GM21447 (cell line): ENCODE measurements around the gene FAS.

Experiments used
- ATAC-seq: cut with Tn5 transposase; IDR thresholded peaks from one replicate; pipeline ENCODE4 v1.9.1; 2021; ENCODE audit not compliant: unreplicated experiment

The FAS gene

DNA sequence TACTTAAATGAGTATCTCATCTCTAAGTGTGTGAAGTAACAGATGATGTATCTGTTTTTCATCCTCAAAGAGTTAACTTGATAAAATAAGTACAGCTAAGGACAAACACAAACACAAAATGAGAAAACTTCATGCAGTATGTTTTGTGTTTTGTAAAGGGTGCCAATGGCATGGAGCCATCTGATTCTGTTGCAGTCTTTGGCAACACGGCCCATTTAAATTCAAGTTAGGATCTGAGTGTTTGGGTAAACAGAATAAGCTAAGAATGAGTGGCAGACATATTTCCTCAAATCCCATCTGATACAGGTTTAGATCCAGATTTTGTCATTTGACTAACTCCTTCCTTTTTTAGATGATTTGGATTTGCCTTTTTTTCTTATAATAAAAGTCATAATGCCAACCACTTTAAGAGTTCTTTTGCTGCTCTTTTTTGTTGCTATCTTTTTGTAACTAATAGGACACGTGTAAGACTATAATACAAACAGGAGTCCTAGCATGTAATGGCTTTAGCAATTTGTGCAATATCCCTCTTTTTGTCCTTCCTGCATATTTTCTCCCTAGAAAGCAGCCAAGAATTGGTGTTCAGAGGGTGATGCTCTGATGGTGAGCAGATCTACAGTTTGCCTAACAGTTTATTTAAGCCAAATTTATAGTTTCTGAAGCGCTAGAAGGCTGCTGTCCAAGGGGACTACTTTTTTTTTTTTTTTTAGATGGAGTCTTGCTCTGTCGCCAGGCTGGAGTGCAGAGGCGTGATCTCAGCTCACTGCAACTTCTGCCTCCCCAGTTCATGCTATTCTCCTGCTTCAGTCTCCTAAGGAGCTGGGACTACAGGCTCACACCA is 19.2 kb upstream of the FAS start:
- no peak for ATAC-seq

- no peak for ATAC-seq
Measured at GRCh38 chr10:88974012-88974411, 16.6 kb upstream of the FAS start.

DNA sequence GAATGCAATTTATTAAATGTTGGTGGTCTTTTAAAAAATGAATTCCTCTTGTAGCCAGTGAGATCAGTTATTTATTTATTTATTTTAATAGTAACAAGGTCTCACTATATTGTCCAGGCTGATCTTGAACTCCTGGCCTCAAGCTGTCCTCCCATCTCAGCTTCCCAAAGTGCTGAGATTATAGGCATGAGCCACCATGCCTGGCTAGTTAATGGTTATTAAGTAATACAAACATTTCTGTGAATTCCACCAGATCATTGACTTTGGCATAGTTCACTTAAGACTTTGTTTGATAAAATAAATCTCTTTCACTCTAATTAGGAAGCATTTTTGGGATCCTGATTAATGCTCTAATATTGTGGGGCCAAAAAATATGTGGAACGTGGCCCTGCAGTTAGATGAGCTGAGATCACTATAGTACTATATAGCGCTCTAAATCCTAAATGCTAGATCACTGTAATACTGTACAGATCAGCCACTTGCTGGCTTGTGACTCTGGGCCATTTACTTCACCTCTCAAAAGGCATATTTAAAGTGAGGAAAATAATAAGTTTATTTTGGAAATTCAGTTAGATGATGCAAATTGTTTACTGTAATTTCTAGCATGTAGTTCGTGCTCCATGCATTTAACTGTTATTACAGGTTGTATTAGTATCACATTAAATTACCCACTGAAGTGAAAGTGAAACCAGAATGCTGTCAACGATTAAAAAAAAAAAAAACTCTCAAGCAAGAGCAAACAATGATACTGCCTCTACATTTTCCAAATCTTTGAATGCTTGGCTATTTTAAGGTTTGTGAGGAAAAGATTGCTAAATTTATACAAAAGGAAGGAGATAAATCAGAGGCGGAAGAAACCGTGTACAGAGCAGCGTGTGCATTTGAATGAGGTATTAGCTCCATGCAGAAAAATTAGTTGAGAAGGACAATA is 15.9 kb upstream of the FAS start:
- no peak for ATAC-seq

- ATAC-seq: no peak
Measured at GRCh38 chr10:88975377-88975720, 15.2 kb upstream of the FAS start.

GRCh38 chr10:88978463-88978862 is 12.1 kb upstream of the FAS start:
- ATAC-seq: no peak

DNA sequence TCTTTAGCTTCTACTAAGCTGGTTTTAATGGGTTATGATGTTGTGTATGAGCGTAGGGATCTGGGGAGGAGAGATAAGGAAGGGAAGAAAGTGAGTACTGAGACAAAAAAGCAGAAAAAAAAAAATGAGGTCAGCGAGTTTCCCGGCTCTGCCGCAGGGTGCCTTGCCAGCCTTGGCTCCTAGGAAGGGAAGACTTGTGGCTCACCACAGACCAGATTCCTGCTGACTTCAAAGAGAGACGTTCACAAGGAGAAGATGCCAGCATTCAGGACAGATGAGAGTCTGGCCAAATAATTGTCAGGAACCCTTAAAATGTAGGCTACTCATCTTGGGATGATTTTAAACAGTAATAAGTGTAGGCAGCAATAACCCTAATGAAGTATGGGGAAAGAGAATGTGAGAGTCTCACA is 11.4 kb upstream of the FAS start:
- no peak for ATAC-seq

DNA sequence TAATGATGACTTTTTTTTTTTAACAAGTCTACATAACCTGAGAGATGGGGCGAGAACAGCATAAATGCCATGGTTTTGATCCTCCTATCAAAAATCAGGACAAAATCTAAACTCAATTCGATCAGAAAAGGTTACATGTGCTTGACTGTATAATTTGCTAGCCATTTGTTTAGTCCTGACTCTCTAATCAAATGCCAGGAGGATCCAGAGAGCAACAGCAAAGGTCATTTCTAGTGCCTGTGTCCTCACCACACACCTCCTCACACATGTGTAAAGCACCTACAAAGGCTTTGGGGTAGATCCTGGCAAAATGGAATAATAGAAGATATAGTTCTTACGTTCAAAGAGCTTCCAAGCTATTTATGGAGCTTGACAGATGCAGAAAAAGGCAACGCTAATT is 11.0 kb upstream of the FAS start:
- ATAC-seq: no peak

- ATAC-seq: no peak
Measured at GRCh38 chr10:88980247-88980646, 10.4 kb upstream of the FAS start.

DNA sequence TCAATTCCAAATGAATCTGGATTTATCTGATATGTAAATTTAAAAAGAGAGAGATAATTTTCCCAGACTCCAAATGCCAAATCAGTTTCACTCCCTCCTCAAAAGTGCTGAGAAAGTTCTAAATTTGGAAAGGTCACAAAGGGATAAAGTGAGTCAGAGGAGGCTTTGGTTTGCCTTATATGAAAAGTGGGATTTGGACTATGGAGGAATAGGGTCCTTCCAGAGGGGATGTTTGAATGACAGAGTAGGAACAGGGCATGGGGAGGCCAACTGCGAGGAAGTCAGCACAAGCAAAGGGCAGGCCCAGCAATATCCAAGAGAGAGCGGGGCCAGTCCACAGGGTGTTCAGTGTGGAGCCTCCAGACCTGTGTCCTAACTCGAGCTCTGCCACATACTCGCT is 9.8 kb upstream of the FAS start:
- no peak for ATAC-seq

DNA sequence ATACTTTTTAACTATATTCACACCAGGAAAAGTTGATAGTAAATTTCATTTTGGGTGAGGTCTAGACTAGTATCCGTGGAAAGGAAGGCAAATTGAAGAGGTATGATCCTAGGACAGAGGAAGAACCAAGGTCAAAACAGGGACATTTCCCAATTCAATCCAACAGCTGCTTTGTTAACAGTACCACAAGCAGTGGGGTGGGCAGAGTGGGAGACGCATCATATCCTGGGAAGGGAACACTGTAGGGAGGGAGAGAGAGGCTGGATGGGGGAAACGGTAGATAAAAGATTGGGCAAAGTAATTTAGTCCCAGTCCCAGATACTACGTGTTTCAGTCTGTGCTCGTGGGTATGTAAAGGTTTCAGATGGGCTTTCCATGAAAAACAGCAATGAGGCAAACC is 9.2 kb upstream of the FAS start:
- no peak for ATAC-seq

DNA sequence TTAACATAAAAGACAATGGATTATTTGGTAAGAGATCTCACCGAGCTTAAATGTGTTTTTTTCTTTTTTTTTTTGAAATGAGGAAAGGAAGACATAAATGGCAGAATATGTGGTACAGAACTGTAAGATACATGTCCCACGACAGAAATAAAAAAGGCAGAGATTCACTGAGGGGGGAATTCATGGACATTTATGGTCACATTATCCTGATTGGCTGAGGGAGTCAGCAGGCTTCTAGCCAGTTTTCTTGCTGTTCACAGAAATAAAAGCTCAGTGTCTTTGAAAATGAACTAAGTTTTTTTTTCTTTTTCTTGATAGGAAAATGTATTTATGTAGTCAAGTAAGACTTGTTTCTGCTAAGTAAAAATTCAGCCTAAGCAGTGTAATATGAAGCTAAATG is 8.2 kb upstream of the FAS start:
- ATAC-seq: no peak

- ATAC-seq: no peak
Measured at GRCh38 chr10:88983206-88983605, 7.4 kb upstream of the FAS start.

- ATAC-seq: no peak
Measured at GRCh38 chr10:88983939-88984338, 6.7 kb upstream of the FAS start.

DNA sequence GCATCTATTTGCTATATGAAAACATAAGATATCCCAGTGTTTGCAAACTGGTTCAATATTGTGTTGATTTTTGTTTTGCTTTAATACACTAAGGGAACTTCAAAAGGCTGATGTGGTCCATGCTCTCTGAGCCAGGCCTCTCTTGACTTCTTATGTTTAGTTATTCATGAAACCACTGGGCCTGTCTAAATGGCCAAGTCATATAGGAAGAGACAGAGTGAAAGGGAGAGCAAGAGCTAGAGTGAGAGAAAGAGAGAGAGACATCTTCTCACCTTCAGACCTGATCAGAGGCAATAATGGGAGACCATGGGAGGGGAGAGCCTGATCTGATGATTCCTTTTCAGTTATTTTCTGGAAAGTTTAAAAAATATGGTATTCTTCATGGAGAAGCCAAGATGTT is 6.1 kb upstream of the FAS start:
- no peak for ATAC-seq

DNA sequence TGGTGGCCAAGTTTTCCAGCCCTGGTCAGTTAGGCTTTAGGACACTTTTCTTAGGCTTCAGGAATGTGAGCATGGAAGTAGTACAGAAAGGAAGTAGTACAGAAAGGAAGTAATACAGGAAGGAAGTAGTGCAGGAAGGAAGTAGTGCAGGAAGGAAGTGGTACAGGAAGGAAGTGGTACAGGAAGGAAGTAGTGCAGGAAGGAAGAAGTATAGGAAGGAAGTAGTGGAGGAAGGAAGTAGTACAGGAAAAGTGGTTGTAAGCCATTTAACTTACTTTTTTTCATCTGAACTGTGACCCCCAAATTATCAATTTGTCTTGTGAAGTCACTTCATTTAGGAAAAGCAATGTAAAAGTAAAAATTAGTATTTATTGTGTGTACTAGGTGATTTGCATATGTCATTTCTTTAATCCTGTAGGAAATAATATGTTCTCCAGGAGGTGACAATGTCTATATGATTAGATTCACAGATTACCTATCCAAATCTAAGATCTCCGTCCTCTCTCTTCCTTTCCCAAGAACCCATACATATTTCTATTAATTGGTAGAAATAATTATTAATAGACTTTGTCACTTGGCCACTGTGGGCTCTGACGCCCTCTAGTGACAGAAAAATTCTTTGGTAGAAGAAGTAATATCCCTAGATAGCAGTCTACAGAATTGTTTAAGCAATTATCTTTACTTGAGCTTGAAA is 3.9 kb upstream of the FAS start:
- no peak for ATAC-seq

- ATAC-seq: no peak
Measured at GRCh38 chr10:88987243-88987725, 3.3 kb upstream of the FAS start.

GRCh38 chr10:88987840-88988239 is 2.8 kb upstream of the FAS start:
- ATAC-seq: no peak

- ATAC-seq: no peak
Measured at GRCh38 chr10:88989423-88989822, 1.2 kb upstream of the FAS start.

DNA sequence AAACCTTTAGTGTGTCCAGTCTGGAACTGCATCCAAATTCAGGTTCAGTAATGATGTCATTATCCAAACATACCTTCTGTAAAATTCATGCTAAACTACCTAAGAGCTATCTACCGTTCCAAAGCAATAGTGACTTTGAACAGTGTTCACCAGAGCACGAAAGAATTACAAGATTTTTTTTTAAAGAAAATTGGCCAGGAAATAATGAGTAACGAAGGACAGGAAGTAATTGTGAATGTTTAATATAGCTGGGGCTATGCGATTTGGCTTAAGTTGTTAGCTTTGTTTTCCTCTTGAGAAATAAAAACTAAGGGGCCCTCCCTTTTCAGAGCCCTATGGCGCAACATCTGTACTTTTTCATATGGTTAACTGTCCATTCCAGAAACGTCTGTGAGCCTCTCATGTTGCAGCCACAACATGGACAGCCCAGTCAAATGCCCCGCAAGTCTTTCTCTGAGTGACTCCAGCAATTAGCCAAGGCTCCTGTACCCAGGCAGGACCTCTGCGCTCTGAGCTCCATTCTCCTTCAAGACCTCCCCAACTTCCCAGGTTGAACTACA is 694 bp upstream of the FAS start:
- ATAC-seq: peak; percentile 21

DNA sequence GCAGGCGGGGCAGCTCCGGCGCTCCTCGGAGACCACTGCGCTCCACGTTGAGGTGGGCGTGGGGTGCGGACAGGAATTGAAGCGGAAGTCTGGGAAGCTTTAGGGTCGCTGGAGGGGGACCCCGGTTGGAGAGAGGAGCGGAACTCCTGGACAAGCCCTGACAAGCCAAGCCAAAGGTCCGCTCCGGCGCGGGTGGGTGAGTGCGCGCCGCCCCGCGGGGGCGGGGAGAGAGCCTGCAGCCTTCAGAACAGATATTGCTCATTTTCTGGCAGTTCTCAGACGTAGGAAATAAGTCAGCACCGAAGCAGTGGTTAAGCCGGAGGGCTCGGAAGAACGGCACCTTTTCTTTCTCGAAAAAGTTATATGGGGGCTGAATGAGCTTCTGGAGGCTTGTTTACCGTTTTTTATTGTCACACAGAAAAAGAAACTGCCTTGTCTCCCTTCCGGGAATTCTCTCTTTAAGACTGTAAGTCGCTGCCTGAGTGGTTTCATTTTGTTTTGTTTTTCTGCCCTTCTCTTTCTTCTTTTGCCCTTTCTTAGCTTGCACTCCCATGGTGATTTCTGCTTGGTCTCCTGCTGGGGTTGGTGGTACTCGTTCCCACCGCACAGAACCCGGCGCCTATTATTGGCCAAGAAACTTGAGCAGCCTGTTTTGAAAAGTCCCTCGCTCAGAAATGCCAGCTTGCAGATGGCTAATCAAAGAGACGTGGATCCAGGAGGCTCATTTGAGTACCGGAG is 732 bp downstream of the FAS start:
- peak; percentile 42 for ATAC-seq
